CD4-positive, alpha-beta T cell treated with Interleukin-17A for 1 hour (primary cell): Measurements from ENCODE around the gene GINS2.
A peak's percentile ranks its signal among the peaks of the same experiment; 100 is the strongest.

Experiments used
- DNase-seq: peaks from one replicate; pipeline ENCODE4 v3.0.0-alpha.2; 2020

The GINS2 gene

GRCh38 chr16:85665373-85665740, 23.4 kb downstream of the GINS2 start:
- DNase-seq = no peak

GRCh38 chr16:85664580-85665372, 24.0 kb downstream of the GINS2 start:
- DNase-seq = no peak

GRCh38 chr16:85663891-85664321, 24.8 kb downstream of the GINS2 start:
- no peak for DNase-seq

- DNase-seq = no peak
These were observed 25.6 kb downstream of the GINS2 start for GRCh38 chr16:85662976-85663830.

- no peak for DNase-seq
These were observed 26.3 kb downstream of the GINS2 start for GRCh38 chr16:85662482-85662812.

- DNase-seq = no peak
These were observed 26.8 kb downstream of the GINS2 start for GRCh38 chr16:85661740-85662481.

DNA sequence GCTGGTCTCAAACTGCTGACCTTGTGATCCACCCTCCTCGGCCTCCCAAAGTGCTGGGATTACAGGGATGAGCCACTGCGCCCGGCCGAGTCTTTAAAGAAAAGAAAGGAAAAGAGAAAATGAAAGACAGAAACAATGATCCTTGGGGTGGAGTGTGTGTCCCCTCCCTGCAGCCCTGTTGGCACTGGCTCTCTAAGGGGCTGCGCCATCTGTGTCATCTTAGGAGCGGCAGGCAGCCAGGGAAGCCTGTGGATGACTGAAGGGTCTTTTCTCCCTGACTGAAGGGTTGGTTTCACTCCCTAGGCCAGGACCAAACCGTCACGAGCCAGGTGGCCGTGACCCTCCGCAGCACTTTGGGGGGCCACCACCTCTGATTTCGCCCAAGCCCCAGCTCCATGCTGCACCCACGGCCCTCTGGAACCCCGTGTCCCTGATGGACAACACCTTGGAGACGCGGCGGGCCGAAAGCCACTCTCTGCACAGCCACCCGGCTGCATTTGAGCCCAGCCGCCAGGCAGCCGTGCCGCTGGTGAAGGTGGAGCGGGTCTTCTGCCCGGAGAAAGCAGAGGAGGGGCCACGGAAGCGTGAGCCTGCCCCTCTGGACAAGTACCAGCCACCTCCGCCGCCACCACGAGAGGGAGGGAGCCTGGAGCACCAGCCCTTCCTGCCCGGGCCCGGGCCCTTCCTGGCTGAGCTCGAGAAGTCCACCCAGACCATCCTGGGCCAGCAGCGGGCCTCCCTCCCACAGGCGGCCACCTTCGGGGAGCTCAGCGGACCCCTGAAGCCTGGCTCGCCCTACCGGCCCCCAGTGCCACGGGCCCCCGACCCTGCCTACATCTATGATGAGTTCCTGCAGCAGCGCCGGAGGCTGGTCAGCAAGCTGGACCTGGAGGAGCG, 27.7 kb downstream of the GINS2 start:
- no peak for DNase-seq

GRCh38 chr16:85659805-85660511, 28.8 kb downstream of the GINS2 start:
- peak; percentile 58 for DNase-seq

DNA sequence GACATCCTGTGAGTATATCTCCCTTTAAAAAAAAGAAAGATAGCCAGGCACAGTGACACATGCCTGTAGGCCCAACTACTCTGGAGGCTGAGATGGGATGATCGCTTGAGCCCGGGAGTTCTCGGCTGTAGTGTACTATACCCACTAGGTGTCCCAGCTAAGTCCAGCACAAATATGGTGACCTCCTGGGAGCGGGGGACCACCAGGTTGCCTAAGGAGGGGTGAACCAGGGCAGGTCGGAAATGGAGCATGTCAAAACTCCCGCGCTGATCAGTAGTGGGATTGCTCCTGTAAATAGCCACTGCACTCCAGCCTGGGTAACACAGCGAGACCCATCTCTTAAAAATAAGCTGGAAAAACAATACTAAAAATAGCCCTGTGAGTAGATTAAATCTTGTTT, 29.4 kb downstream of the GINS2 start:
- no peak for DNase-seq

DNA sequence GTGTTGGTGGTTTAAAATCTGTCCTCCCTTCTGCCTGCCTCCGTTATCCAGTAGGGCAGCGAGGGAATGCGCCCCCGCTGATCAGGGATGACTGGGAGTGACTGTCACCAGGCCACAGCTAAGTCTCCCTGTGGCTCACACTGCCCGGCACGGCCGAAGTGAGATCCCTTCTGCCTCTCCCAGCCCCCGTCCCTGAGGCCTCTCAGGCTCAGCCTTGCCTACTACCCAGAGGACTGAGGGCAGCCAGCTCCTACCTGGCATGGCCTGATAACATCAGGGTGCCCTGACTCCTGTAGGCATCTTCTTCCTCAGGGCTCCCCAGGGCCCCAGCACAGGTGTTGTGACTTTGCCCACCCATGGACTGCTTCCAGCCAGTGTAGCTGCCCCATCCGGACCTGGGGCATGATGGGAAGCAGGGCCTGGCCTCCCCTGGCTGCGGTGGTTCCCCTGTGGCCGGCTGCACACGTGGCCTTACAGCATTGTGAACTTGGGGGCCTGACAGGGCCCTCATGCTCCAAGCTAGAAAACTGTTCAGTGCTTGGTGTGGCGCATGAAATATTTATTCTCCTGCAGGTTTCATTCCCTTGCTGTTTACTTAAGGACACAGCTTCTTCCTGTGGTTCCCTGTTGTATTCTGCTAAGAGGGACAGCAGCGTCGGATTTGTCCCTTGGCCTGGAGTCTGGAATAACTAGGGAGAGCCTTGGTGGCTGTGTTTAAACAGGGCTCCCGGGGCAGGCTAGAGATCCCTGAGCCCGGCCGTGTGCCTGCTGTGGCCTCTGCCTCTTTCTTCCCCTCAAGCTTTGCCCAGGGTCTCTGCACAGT, 30.0 kb downstream of the GINS2 start:
- DNase-seq = no peak

DNA sequence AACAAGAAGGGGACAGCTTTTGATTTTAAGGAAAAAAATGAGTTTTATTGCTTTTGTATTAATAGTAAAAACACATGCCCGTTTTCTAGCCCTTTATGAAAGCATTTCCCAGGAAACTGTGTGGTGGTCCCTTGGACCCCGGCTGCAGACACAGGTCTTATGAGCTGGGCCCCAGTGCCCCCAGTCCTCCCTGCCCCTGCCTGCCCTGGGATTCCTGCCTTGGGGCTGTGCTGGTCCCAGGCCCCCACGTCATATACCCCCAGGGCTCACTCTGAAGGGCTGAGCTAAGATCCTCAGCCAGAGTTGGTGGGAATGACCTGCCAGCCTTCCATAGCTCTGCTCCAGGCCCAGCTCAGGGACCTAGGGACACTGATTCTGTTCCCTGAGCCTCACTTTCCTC, 30.8 kb downstream of the GINS2 start:
- DNase-seq = no peak

DNA sequence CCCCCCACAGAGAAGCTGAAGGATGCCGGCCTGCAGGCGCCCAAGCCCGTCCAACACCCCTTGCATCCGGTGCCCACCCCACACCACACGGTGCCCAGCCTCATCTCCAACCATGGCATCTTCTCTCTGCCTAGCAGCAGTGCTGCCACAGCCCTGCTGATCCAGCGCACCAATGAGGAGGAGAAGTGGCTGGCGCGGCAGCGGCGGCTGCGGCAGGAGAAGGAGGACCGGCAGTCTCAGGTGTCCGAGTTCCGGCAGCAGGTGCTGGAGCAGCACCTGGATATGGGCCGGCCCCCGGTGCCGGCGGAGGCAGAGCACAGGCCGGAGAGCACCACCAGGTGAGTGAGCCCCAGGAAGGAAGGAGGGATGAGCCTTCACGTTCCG, 31.5 kb downstream of the GINS2 start:
- DNase-seq = no peak

- no peak for DNase-seq
These were observed 32.1 kb downstream of the GINS2 start for GRCh38 chr16:85656351-85657266.

DNA sequence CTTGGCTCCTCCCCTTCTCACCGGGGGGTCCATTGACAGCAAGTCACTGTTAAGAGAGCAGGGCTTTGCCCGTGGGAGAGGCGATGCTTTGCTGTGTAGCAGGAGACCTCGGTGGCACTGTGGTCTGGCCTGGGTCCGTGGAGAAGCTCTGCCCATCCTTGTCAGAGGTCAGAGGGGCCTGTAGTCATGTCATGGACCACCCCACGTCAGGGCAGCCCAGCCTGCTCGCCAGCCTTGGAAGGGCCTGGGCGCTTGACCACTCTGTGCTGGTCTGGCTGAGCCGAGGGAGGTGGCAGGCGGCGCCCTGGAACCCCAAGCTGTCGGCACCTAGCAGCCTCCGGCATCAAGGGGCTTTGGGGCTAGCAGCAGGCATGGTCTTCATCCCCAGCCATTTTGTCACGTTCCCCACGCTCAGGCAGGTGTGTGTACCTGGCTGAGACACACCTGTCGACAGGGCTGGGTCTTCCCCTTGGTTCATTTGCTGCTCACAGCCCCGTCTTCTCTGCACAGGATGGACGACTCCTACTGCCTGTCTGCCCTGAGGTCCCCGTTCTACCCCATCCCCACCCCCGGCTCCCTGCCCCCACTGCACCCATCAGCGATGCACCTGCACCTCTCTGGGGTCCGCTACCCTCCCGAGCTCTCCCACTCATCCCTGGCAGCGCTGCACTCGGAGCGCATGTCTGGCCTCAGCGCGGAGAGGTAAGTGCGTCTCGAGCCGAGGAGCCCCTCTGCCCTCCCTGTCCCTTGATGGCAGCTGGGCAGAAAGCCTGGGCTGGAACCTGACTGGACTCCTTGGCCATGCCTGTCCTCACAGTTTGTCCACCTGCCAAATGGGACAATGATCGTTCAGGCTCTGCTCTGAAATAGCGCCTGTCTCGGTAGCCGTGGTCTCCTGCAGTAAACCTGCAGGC, 33.3 kb downstream of the GINS2 start:
- DNase-seq = no peak

DNA sequence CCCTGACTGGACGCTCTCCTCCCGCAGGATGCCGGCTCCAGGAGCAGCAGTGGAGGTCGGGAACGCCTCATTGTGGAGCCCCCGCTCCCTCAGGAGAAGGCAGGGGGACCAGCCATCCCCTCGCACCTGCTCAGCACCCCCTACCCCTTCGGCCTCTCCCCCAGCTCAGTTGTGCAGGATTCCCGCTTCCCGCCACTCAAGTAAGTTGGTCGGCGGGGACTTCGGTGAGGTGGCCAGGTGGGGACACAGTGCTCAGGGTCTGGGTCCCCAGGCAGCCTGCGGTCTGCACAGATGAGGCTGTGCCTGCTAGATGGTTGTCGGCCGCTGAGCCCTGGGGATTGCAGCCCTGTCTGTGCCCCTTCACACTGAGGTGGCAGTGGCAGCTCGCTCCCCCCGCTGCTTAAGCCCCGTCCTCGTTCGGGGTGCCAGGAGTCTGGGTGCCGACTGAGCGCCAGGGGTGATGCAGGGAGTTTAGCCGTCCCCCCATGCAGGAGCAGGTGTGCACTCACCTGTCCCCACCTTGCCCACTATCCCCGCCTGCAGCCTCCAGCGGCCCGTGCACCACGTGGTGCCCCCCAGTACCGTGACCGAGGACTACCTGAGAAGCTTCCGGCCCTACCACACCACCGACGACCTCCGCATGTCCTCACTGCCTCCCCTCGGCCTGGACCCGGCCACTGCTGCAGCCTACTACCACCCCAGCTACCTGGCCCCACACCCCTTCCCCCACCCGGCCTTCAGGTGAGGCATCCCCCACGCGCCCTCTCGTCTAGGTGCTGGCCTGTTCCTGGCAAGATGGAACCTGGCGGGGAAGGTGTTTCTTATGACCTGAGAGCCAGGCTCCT, 34.3 kb downstream of the GINS2 start:
- no peak for DNase-seq

- no peak for DNase-seq
These were observed 35.4 kb downstream of the GINS2 start for GRCh38 chr16:85653290-85653891.
